Measurements from ENCODE around the gene AMZ1.
"Not testable (repeated sequence)": the region's sequence is repeated elsewhere in the genome, so short reads cannot be mapped to it uniquely, and the experiment has no call there.

Gene AMZ1

DNA sequence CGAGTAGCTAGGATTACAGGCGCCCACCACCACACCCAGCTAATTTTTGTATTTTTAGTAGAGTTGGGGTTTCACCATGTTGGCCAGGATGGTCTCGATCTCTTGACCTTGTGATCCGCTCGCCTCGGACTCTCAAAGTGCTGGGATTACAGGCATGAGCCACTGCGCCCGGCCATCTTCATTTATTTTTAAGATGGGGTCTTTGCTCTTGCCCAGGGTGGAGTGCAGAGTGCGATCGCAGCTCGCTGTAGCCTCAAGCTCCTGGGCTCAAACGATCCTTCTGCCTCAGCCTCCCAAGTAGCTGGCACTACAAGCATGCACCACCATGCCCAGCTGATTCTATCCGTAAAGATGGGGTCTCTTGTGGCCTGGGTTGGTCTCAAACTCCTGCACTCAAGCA, 39.2 kb downstream of the AMZ1 start:
- DNase-seq (ENCODE audit: low read depth in 3 of 3) = not testable (repeated sequence)

DNA sequence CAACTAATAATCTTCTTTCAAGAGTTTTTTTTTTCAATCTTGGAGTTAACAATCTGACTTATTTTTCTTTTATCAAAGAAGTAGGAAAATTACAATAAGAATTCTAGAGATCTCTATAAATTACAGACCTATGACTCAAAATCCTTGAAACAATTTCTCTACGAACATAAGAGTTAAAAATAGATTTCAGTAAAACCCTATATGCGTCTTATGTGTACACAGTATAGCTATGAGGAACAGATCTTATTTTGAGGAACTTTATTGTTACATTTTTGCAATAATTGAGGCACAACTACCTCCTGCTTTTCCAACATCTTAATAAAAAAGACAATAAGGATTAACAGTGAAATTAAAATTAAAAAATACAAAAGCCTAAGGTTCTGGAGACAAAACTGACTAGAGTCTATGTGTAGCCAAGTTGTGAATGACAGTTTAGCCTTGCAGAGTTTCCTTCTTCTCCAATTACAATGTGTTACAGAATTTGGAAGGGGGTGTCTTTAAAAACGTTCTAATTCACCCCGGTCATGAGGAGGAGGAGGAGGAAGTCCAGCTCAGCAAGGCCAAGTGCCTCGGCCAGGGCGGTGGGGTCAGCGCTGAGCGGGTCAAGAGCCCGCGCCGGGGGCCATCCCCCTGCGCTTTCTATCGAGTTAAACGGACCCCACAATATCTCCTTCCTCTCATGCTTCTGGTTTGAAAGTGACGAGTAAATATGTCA, 40.5 kb downstream of the AMZ1 start:
- no peak for DNase-seq (ENCODE audit: low read depth in 3 of 3)

DNA sequence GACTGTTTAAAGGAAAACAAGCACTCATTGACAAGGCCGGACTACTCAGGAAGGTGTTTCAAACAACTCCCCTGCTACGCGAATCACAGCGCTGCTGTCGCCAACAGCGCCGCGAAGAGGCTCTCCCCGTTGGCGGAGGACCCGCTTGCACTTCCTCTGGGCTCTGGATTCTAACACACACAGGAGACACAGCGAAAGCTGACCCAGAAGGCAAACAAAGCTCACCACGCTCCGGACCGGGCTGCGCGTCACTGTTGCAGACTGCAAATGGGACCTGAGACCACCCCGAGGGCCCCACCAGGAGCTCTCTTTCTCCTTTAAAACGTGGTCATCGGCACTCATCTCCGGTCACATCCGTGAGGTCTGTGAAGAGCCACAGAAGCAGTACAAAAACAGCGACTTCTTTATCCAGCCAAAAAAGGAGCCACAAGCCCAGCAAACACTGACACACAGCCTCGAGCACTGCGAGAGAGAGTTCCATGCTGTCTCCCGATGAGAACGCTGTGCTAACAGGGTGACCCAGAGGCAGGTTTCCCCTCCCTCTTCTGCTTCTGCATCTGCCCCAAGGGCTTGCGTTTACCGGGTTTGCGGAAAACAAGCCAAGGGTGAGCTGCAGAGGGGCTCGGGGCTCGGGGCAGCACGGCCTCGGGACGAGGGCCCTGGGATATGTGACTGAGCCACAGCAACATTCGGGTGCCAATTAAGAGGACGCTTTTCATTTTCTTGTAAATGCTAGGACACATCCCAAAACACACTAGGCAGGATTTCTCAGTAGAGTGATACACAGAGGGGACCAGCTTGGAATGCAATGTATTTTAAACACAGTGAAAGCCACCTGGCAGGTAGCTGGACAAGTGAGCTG, 41.3 kb downstream of the AMZ1 start:
- DNase-seq (ENCODE audit: low read depth in 3 of 3) = no peak

DNA sequence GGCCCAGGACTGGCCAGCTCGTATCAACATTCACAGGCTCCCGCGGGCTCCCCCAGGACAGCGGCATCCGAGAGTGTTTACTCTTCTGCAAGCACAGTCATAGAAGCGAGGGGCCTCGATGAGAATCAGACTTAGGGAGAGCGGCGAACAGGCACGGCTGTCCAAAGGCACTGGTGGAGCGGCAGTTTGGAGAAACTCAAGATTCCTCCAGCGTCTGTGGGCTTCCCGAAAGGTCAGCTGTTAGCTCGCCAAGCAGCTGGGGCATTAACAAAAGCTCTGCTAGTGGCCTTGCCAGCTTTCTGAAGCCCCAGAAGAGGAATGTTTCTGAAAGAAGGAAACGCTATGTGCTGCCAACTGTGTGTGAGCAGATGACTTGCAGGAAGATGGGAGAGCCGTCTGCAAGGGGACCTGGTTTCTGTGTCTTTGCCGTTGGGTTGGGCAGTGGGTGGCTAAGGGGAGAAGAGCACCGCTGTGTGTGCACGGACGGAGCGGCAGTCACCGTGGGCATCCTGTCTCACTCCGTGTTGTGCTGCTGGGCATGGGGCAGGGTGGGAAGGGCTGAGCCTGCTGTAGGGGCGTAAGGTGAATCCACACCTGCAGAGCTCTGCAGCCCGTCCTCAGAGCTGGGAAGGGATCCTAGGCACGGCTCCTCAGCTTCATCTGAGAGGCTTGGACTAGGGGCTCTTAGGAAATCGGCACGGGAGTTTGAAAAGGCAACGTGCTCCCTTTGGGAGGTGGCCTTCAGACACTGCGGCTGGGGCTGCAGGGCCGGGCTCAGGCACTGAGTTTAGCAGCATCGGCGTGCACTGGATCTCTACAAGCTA, 42.1 kb downstream of the AMZ1 start:
- no peak for DNase-seq (ENCODE audit: low read depth in 3 of 3)

DNA sequence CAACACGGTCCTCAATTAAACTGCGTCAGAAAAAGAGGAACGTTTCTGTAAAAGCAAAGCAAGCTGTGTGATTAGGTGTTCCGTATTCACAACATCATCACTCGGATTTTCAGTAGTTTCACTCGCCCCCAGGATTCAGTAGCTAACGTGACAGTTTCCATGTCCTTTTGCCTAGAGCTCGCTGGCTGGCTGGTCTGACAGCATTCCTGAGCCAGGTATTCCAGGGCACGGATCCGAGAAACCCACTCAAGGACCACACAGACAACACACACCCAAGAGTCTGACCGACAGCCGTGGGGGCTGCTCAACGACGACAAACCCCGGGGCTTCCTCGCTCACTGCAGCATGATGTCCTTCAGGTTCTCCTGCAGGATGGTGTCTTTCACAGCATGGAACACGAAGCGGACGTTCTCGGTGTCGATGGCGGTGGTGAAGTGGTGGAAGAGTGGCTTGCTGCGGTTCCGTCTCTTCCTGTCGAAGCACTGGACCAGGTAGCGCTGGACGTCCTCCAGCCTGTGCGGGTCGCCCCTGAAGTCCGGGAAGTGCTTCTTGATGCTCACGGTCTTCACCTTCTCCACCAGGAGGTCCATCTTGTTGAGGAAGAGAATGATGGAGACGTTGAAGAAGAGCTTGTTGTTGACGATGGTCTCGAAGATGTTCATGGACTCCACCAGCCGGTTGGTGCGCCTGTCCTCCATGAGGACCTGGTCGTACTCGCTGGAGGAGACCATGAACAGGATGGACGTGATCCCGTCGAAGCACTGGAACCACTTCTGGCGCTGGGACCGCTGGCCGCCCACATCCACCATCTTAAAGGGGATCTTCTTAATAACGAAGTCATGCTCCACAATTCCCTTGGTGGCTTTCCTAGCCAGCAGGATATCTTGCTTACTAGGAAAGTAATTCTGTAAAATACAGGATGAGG, 43.1 kb downstream of the AMZ1 start:
- no peak for DNase-seq (ENCODE audit: low read depth in 3 of 3)

- no peak for DNase-seq (ENCODE audit: low read depth in 3 of 3)
Measured at GRCh38 chr7:2732388-2732787, 44.4 kb downstream of the AMZ1 start.

DNA sequence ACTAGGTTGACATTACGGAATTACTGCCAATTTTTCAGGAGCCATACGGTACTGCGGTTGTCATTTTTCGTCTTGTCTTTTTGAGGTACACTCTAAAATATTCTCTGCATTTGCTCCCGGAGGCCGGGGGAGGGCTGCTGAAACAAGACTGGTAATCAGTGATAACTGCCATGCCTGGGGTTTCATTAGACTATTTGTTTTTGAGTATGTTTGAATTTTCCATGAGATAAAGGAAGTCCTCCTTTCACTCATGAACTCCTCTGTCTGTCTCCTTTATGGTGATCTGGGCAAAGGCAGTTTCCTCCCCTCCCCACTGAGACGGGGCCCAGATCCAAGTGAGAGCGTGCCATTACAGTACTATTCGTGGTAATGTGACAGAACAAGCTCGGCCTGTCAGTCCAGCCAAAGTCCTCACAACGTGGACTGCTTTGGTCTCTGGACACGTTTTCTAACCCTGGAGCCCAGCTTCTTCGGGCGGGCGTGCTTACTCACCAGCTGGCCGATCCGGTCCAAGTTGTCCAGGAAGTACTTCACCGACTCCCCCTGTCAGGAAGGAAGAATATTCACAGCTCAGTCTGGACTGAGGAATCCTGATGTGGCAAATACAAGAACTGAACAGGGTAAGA, 45.1 kb downstream of the AMZ1 start:
- DNase-seq (ENCODE audit: low read depth in 3 of 3) = no peak

GRCh38 chr7:2734084-2734686, 46.2 kb downstream of the AMZ1 start:
- no peak for DNase-seq (ENCODE audit: low read depth in 3 of 3)

GRCh38 chr7:2734751-2735571, 47.0 kb downstream of the AMZ1 start:
- DNase-seq (ENCODE audit: low read depth in 3 of 3) = no peak

DNA sequence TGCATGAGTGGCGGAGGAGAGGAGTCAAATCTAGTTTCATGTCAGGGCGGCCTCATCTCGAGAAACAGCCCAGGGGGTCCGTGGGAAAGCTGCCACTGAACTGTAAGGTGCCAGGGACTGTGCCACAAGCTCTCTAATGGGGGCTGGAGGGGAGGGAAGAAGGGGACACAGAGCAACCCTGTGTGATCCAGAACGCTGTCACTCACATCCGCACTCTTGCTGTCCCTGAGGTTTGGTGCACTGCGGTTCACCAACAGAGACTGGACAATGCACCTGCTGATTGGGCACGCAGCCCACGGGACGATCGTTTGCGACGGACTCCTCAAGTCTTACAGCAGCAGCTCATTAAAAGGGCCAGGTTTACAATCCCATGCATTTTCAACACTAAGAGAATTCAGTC, 47.7 kb downstream of the AMZ1 start:
- no peak for DNase-seq (ENCODE audit: low read depth in 3 of 3)

DNA sequence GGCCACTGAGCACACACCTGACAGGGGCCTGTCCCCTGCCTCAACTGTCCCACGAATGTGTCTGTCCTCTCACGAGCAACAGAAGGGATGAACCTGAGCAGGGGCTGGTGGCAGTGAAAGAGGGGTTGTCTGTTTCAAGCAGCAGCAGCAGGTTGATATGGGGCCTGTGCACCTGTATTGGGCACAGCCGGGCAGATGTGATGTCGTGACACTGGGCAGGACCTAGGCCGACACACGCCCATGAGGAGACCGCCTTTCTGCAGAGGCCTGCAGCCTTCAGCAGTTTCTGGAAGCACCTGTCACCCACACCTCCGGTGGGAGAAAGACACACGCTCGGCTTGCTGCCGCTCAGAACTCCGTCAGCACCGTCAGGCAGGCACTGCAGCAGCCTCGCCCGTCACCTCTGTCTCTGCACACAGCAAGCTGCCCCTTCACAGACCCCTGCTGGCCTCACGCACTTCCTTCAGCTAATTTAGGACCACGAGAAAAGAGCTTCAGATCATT, 48.5 kb downstream of the AMZ1 start:
- DNase-seq (ENCODE audit: low read depth in 3 of 3) = no peak

DNA sequence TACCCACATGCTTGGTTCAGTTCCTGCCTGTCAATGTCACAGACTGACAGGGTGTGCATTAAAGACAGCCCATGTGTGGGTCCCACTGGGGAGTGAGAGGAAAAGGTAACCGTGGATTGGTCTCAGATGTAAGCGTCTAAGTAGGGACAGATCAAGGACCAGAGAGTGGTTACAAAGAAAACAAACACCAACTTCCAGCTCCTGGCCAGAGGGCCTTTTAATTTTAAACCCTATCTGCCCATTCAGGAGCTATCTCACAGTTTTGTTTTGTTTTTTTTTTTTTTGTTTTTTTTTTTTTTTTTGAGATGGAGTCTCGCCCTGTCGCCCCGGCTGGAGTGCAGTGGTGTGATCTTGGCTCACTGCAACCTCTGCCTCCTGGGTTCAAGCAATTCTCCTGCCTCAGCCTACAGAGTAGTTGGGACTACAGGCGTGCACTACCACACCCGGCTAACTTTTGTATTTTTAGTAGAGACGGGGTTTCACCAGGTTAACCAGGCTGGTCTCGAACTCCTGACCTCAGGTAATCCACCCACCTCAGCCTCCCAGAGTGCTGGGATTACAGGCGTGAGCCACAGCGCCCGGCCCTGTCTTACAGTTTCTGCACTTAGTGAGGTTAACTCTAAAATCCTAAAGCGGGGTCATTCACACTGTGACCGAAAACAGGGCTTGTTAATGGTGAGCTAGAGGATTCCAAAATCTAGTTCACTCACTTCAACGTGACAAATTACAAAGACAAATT, 49.2 kb downstream of the AMZ1 start:
- DNase-seq (ENCODE audit: low read depth in 3 of 3) = not testable (repeated sequence)

- DNase-seq (ENCODE audit: low read depth in 3 of 3) = no peak
Measured at GRCh38 chr7:2737771-2738540, 50.0 kb downstream of the AMZ1 start.

DNA sequence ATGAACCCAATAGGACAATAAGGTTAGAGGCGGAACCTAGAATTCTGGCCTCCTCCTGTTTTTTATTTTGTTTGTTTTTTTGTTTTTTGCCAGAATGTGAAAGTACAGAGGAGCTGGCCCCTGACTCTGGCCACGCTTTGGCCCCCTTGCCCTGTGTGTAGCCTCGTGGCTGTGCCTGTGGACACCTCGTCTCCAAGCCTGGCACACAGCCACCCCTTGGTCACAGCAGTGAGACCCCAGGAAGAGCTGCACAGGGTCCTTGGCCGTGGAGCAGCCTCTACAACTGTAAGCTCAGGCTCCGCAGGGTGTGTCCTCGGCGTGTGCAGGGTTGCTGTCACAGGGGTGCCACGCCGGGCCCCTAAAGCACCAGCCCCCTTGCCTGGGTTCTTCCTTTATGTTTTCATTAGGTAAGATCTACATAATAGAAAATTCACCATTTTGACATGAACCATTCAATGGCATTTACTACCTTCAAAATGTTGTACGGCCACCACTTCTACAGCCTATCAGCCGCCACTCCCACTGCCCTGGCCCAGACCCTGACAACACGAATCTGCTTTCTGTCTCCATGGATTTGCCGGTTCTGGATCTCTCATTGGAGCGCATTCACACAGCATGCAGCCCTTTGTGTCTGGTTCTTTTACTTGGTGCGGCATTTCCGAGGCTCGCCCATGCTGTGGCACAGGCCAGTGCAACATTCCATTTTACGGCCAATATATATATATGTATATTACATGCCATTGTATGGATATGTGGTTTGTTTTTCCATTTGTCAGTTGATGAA, 51.0 kb downstream of the AMZ1 start:
- no peak for DNase-seq (ENCODE audit: low read depth in 3 of 3)

DNA sequence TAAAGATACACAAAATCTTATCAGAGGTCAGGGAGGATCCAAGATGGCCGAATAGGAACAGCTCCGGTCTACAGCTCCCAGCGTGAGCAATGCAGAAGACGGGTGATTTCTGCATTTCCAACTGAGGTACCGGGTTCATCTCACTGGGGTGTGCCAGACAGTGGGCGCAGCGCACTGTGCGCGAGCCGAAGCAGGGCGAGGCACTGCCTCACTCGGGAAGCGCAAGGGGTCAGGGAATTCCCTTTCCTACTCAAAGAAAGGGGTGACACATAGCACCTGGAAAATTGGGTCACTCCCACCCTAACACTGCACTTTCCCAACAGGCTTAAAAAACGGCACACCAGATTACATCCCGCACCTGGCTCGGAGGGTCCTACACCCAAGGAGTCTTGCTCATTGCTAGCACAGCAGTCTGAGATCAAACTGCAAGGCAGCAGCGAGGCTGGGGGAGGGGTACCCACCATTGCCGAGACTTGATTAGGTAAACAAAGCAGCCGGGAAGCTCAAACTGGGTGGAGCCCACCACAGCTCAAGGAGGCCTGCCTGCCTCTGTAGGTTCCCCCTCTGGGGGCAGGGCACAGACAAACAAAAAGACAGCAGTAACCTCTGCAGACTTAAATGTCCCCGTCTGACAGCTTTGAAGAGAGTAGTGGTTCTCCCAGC, 55.7 kb downstream of the AMZ1 start:
- not testable (repeated sequence) for DNase-seq (ENCODE audit: low read depth in 3 of 3)

GRCh38 chr7:2748684-2749083, 60.7 kb downstream of the AMZ1 start:
- DNase-seq (ENCODE audit: low read depth in 3 of 3) = not testable (repeated sequence)

All from stimulated activated CD4-positive, alpha-beta T cell treated with anti-CD3 and anti-CD28 coated beads, TNF-alpha, amount 100 ng/mL, for 48 hours (primary cell).